Measurements from ENCODE around the gene CELF4. TPM values are rescaled to one million over a fixed set of nuclear protein-coding genes. Genes with fewer than 3 reads are reported as not detected.
A peak's percentile ranks its signal among the peaks of the same experiment; 100 is the strongest.

The CELF4 gene
- total RNA-seq, 1 donor from 2014 or later, result 2.3 TPM

GRCh38 chr18:37572736-37573135, 7.1 kb upstream of the CELF4 start:
- H3K4me1 Mint-ChIP-seq, result no peaks in the 10 kb centered on the region
- peaks cover 93% of the 10 kb centered on the region for H3K27me3 Mint-ChIP-seq (ENCODE audit: low read depth)
- H3K9me3 Mint-ChIP-seq, result no peaks in the 10 kb centered on the region

DNA sequence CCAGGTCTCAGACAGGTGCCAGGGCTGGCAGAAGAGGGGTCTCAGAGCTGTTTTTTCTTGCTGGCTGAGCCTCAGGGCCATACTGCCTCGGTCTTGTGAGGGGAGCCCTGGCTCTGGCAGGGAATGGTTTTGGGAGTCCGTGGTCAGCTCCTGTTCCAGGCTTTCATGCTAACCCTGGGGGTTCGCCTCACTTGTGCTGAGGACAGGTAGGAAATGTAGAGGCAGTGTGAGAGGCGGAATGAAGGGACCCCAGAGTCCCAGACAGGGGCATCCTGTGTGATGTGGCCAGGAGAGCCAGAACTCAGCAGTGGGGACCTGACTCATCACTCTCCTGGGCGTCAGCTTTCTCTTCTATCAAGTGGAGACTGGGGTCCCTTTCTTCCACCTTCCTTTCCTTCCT, 5.7 kb upstream of the CELF4 start:
- no peak for DNase-seq (ENCODE audit: low spot score in 2 of 2, unreplicated experiment in 2 of 2)
- Mint-ChIP-seq H3K9me3 (no peaks in the 10 kb centered on the region), H3K27ac (no peak overlapping the region), H3K27me3 (ENCODE audit: low read depth) (peaks cover 96% of the 10 kb centered on the region), H3K4me1 (peaks cover 2% of the 10 kb centered on the region), H3K4me3 (no peak overlapping the region), H3K36me3 (no peaks in the 10 kb centered on the region)
- TF ChIP-seq, protein P1, sequence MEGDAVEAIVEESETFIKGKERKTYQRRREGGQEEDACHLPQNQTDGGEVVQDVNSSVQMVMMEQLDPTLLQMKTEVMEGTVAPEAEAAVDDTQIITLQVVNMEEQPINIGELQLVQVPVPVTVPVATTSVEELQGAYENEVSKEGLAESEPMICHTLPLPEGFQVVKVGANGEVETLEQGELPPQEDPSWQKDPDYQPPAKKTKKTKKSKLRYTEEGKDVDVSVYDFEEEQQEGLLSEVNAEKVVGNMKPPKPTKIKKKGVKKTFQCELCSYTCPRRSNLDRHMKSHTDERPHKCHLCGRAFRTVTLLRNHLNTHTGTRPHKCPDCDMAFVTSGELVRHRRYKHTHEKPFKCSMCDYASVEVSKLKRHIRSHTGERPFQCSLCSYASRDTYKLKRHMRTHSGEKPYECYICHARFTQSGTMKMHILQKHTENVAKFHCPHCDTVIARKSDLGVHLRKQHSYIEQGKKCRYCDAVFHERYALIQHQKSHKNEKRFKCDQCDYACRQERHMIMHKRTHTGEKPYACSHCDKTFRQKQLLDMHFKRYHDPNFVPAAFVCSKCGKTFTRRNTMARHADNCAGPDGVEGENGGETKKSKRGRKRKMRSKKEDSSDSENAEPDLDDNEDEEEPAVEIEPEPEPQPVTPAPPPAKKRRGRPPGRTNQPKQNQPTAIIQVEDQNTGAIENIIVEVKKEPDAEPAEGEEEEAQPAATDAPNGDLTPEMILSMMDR (IDR thresholded peaks at IDR 0.05; ENCODE audit: unreplicated experiment), result no peak

More at GRCh38 chr18:37572736-37573135, 7.1 kb upstream of the CELF4 start:
- no peaks in the 10 kb centered on the region for H3K36me3 Mint-ChIP-seq
- no peak overlapping the region for H3K27ac Mint-ChIP-seq
- DNase-seq (ENCODE audit: low spot score in 2 of 2, unreplicated experiment in 2 of 2), result no peak
- H3K4me3 Mint-ChIP-seq, result no peak overlapping the region
- TF ChIP-seq, protein P1 (IDR thresholded peaks at IDR 0.05; ENCODE audit: unreplicated experiment), result no peak

- Mint-ChIP-seq H3K4me1 (peaks cover 5% of the 10 kb centered on the region), H3K9me3 (no peaks in the 10 kb centered on the region), H3K27ac (no peak overlapping the region), H3K27me3 (ENCODE audit: low read depth) (peaks cover 92% of the 10 kb centered on the region), H3K4me3 (no peak overlapping the region), H3K36me3 (no peaks in the 10 kb centered on the region)
- no peak for DNase-seq (ENCODE audit: low spot score in 2 of 2, unreplicated experiment in 2 of 2)
- TF ChIP-seq, protein P1 (IDR thresholded peaks at IDR 0.05; ENCODE audit: unreplicated experiment), result no peak
These were observed 4.8 kb upstream of the CELF4 start for GRCh38 chr18:37570336-37570930.

DNA sequence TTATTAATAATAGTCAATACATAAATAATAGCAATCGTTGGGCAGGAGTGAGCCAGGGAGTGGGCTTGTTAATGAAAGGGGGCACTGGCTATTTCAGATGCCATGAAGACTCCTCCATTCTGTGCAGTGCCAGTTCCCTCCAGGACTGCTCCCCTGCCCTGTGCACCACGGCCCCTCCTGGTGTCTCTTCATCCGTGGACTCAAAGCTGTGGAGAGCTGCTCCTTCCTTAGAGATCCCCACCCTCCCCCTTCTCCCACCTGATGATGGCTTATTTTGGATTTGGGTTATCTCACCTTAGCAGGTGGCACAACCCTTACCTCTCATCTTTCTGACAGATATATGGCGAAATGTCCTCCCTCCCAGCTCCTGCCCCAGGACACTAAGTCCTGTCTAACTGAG, 3.1 kb upstream of the CELF4 start:
- H3K27ac Mint-ChIP-seq, result no peak overlapping the region
- no peak for DNase-seq (ENCODE audit: low spot score in 2 of 2, unreplicated experiment in 2 of 2)
- H3K4me1 Mint-ChIP-seq, result peaks cover 9% of the 10 kb centered on the region
- peaks cover 91% of the 10 kb centered on the region for H3K27me3 Mint-ChIP-seq (ENCODE audit: low read depth)
- H3K36me3 Mint-ChIP-seq, result no peaks in the 10 kb centered on the region
- H3K9me3 Mint-ChIP-seq, result no peaks in the 10 kb centered on the region
- H3K4me3 Mint-ChIP-seq, result no peak overlapping the region
- TF ChIP-seq, protein P1 (IDR thresholded peaks at IDR 0.05; ENCODE audit: unreplicated experiment), result no peak

DNA sequence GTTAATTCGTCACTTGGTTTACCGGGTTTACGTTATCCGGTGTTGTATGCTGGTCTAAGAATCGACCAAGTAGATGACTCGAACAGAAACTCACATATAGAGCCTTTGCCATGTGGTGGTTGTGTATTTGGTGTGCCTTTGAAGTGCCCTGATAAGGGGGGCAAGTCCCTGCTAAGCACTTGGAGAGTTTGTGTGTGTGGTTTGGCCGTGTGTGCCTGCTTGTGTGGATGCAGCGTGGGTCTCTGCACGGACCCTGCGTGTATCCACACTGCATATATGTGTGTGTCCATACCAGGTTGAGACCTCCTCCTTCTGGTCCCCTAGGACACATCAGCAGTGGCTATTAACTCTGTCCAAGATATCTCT, 2.4 kb upstream of the CELF4 start:
- H3K27me3 Mint-ChIP-seq (ENCODE audit: low read depth), result peaks cover 92% of the 10 kb centered on the region
- no peak overlapping the region for H3K27ac Mint-ChIP-seq
- DNase-seq (ENCODE audit: low spot score in 2 of 2, unreplicated experiment in 2 of 2), result no peak
- H3K4me3 Mint-ChIP-seq, result peak overlapping the region; percentile 36
- no peaks in the 10 kb centered on the region for H3K36me3 Mint-ChIP-seq
- no peaks in the 10 kb centered on the region for H3K9me3 Mint-ChIP-seq
- peaks cover 9% of the 10 kb centered on the region for H3K4me1 Mint-ChIP-seq
- TF ChIP-seq, protein P1 (IDR thresholded peaks at IDR 0.05; ENCODE audit: unreplicated experiment), result no peak

Measured in mesothelial cell of epicardium (in vitro differentiated cells).